Measurements from ENCODE around the gene MAP2K3. TPM values are rescaled to one million over a fixed set of nuclear protein-coding genes. Genes with fewer than 3 reads are reported as not detected.

The MAP2K3 gene
- total and polyA plus RNA-seq, 2 donors (not counting 1 experiment from before 2014, with no cell fraction given): 23.8 to 80.9 TPM

DNA sequence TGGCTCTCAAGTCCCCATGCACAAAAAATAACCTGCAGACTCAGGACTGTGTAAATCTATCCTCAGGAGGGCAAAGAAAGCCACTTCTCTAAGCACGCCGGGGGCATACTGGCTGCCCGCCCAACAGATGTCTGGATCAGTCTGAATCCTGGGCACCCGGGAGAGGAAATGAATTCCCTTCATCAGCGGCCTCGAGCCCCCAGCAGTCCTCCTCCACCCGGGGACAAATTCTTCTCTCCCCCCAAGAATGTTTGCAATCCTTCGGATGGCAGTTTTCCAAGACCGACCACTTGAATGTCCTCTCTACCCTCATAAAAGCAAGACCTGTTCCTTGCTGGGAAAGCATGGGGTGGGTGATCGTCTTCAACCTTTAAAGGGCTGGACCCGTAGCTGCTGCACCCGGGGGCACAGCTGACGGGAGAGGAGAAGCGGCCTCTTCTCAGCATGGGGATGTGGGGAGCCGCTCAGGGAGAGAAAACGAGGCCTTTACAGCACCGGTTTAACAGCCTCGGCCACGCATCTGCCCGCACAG, 9.4 kb upstream of the MAP2K3 start:
- peak overlapping the region; percentile 89 for H3K4me2 ChIP-seq (ENCODE audit: extremely low read depth, insufficient read depth, low read length)
- no peaks in the 10 kb centered on the region for H4K20me1 ChIP-seq (ENCODE audit: control insufficient read depth, extremely low read depth, insufficient read depth, low read length)
- H3K9ac ChIP-seq (ENCODE audit: insufficient read depth, low read length): peak overlapping the region; percentile 24
- peak overlapping the region; percentile 10 for H3K27ac ChIP-seq (ENCODE audit: insufficient read depth, low read length)
- H3K79me2 ChIP-seq (ENCODE audit: control insufficient read depth, insufficient read depth, low read length): no peaks in the 10 kb centered on the region
- DNase-seq (ENCODE audit: low read depth in 2 of 2): no peak
- TF ChIP-seq, protein P1, sequence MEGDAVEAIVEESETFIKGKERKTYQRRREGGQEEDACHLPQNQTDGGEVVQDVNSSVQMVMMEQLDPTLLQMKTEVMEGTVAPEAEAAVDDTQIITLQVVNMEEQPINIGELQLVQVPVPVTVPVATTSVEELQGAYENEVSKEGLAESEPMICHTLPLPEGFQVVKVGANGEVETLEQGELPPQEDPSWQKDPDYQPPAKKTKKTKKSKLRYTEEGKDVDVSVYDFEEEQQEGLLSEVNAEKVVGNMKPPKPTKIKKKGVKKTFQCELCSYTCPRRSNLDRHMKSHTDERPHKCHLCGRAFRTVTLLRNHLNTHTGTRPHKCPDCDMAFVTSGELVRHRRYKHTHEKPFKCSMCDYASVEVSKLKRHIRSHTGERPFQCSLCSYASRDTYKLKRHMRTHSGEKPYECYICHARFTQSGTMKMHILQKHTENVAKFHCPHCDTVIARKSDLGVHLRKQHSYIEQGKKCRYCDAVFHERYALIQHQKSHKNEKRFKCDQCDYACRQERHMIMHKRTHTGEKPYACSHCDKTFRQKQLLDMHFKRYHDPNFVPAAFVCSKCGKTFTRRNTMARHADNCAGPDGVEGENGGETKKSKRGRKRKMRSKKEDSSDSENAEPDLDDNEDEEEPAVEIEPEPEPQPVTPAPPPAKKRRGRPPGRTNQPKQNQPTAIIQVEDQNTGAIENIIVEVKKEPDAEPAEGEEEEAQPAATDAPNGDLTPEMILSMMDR (conservative IDR thresholded peaks at IDR 0.05 in 1 of 2, IDR thresholded peaks at IDR 0.05 in 1 of 2; ENCODE audit: low read depth in 1 of 2, low read length in 2 of 2): no peak
- TF ChIP-seq EZH2 (IDR thresholded peaks at IDR 0.05; ENCODE audit: low read length, missing control alignments): no peak
- no peaks in the 10 kb centered on the region for H3K36me3 ChIP-seq (ENCODE audit: control insufficient read depth, insufficient read depth, low read length)
- peak overlapping the region; percentile 78 for H2AFZ ChIP-seq (ENCODE audit: low read length)
- no peaks in the 10 kb centered on the region for H3K27me3 ChIP-seq (ENCODE audit: control insufficient read depth, insufficient read depth, low read length)
- H3K4me3 ChIP-seq (replicated peaks in 1 of 4; ENCODE audit: control extremely low read depth in 1 of 4, insufficient read depth in 1 of 4, low read depth in 3 of 4, low read length in 4 of 4): peak overlapping the region; percentile 17 to 63 (median 50)
- H3K9me3 ChIP-seq (ENCODE audit: control insufficient read depth, insufficient read depth, low read depth, low read length): no peaks in the 10 kb centered on the region
- H3K4me1 ChIP-seq (ENCODE audit: control insufficient read depth, extremely low read depth, insufficient read depth, low read length): peaks cover 12% of the 10 kb centered on the region

DNA sequence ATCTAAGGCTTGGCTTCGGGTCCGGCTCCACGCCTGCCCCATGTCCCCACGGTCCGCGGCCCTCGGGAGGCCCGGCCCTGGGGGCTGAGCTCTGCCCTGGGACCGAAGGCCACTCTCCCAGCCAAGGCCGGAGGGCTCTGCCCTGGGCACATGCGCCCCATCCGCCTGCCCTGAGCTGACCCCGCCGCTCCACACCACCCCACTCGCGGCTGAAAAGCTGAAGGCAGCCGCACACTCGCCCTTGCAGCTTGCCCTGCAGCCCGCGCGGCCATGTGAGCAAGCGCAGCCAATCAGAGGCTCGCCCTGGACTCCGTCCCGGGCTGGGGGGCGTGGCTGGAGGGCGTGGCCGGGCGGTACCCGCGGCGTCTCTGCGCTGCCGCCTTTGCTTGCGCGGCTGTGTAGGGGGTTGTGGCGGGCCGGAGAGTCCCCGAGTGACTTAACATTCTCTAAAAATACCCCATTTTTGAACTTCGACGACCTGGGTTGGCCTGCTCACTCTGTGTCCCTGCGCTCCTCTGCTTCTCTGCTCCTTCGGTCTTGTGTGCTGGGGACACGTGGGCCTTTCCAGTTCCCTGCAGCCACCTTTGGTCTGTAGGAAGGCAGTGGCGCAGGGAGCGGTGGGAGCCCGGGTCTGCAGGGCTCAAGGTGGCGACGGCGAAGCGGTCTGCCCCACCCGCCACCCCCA, 8.8 kb upstream of the MAP2K3 start:
- TF ChIP-seq, protein P1 (conservative IDR thresholded peaks at IDR 0.05 in 1 of 2, IDR thresholded peaks at IDR 0.05 in 1 of 2; ENCODE audit: low read depth in 1 of 2, low read length in 2 of 2): no peak
- no peak for TF ChIP-seq EZH2 (IDR thresholded peaks at IDR 0.05; ENCODE audit: low read length, missing control alignments)
- Histone ChIP-seq H3K27me3 (ENCODE audit: control insufficient read depth, insufficient read depth, low read length) (no peaks in the 10 kb centered on the region), H3K79me2 (ENCODE audit: control insufficient read depth, insufficient read depth, low read length) (no peaks in the 10 kb centered on the region), H3K9ac (ENCODE audit: insufficient read depth, low read length) (peak overlapping the region; percentile 24), H4K20me1 (ENCODE audit: control insufficient read depth, extremely low read depth, insufficient read depth, low read length) (no peaks in the 10 kb centered on the region), H3K36me3 (ENCODE audit: control insufficient read depth, insufficient read depth, low read length) (no peaks in the 10 kb centered on the region), H2AFZ (ENCODE audit: low read length) (peak overlapping the region; percentile 81), H3K9me3 (ENCODE audit: control insufficient read depth, insufficient read depth, low read depth, low read length) (no peaks in the 10 kb centered on the region), H3K4me3 (replicated peaks in 1 of 4; ENCODE audit: control extremely low read depth in 1 of 4, insufficient read depth in 1 of 4, low read depth in 3 of 4, low read length in 4 of 4) (peak overlapping the region; percentile 45 to 63 (median 51)), H3K27ac (ENCODE audit: insufficient read depth, low read length) (peak overlapping the region; percentile 10), H3K4me2 (ENCODE audit: extremely low read depth, insufficient read depth, low read length) (peak overlapping the region; percentile 89), H3K4me1 (ENCODE audit: control insufficient read depth, extremely low read depth, insufficient read depth, low read length) (peaks cover 14% of the 10 kb centered on the region)
- peak; percentile 69 to 75 for DNase-seq (ENCODE audit: low read depth in 2 of 2)

DNA sequence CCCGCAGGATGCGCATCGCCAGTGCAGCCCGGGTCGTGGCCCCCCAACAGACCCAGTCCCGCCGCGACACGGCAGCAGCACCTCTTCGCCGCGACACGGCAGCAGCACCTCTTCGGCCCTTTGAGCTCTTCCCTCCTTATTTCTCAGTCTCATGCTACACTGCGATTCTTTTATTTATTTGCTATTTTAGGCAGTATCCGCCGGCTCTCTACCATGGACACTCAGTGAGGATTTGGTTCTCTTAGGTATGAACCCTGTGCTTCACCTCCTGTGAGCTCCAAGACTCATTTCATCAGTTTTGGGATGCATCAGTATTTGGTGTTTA, 8.3 kb upstream of the MAP2K3 start:
- peaks cover 14% of the 10 kb centered on the region for H3K4me1 ChIP-seq (ENCODE audit: control insufficient read depth, extremely low read depth, insufficient read depth, low read length)
- H3K36me3 ChIP-seq (ENCODE audit: control insufficient read depth, insufficient read depth, low read length): no peaks in the 10 kb centered on the region
- H3K27ac ChIP-seq (ENCODE audit: insufficient read depth, low read length): no peak overlapping the region
- H3K4me2 ChIP-seq (ENCODE audit: extremely low read depth, insufficient read depth, low read length): peak overlapping the region; percentile 40
- DNase-seq (ENCODE audit: low read depth in 2 of 2): no peak
- no peaks in the 10 kb centered on the region for H4K20me1 ChIP-seq (ENCODE audit: control insufficient read depth, extremely low read depth, insufficient read depth, low read length)
- H3K79me2 ChIP-seq (ENCODE audit: control insufficient read depth, insufficient read depth, low read length): no peaks in the 10 kb centered on the region
- H3K9me3 ChIP-seq (ENCODE audit: control insufficient read depth, insufficient read depth, low read depth, low read length): no peaks in the 10 kb centered on the region
- no peak overlapping the region for H3K9ac ChIP-seq (ENCODE audit: insufficient read depth, low read length)
- TF ChIP-seq EZH2 (IDR thresholded peaks at IDR 0.05; ENCODE audit: low read length, missing control alignments): no peak
- TF ChIP-seq, protein P1 (conservative IDR thresholded peaks at IDR 0.05 in 1 of 2, IDR thresholded peaks at IDR 0.05 in 1 of 2; ENCODE audit: low read depth in 1 of 2, low read length in 2 of 2): no peak
- no peak overlapping the region for H2AFZ ChIP-seq (ENCODE audit: low read length)
- peak overlapping the region in 3 of 4 experiments; percentile 45 to 63 (median 55) for H3K4me3 ChIP-seq (replicated peaks in 1 of 4; ENCODE audit: control extremely low read depth in 1 of 4, insufficient read depth in 1 of 4, low read depth in 3 of 4, low read length in 4 of 4)
- H3K27me3 ChIP-seq (ENCODE audit: control insufficient read depth, insufficient read depth, low read length): no peaks in the 10 kb centered on the region
